A673 (cell line): ENCODE data around the gene LTBR. TPM values are rescaled to one million over a fixed set of nuclear protein-coding genes. Genes with fewer than 3 reads are reported as not detected.

Source experiments
- BruUV-seq: library from RNA; stranded (reverse); fragments of 400-500 nt; replicated peaks from 2 replicates; lab custom pipeline; 2021; lab: Mats Ljungman, UMichigan
- CTCF ChIA-PET: fragments of 300-600 bp; sonication (Branson Sonifier 250); formaldehyde crosslinking; loops from one replicate; lab custom pipeline; 2022; ENCODE audit warnings: antibody characterized with exemption; lab: Charles Lee
- POLR2A ChIA-PET: fragments of 300-600 bp; sonication (Branson Sonifier 250); formaldehyde crosslinking; loops from one replicate; lab custom pipeline; 2022; ENCODE audit warnings: antibody characterized with exemption; ENCODE audit not compliant: low non-redundant PET; lab: Charles Lee
- DNase-seq: peaks from one replicate; pipeline ENCODE4 v3.0.0-alpha.2; 2015; ENCODE audit warnings: low spot score
- H3K27ac ChIP-seq: fragments of 200-600 bp; sonication (generic); 2 replicates; pipeline ENCODE4 v1.5.1; 2016; ENCODE audit warnings: mixed run types, low read depth, mild to moderate bottlenecking, mixed read lengths, antibody characterized with exemption, low read length; ENCODE audit not compliant: poor library complexity, severe bottlenecking
- H3K27me3 ChIP-seq: fragments of 200-600 bp; sonication (generic); replicated peaks from 2 replicates; pipeline ENCODE4 v1.6.1; 2017; ENCODE audit warnings: mixed run types, low read depth, mild to moderate bottlenecking, mixed read lengths, antibody characterized with exemption, low read length; ENCODE audit not compliant: insufficient read depth, poor library complexity
- H3K36me3 ChIP-seq: fragments of 200-600 bp; sonication (generic); 2 replicates; pipeline ENCODE4 v1.6.1; 2016; ENCODE audit warnings: mixed run types, mild to moderate bottlenecking, mixed read lengths, antibody characterized with exemption, low read length; ENCODE audit not compliant: insufficient read depth, poor library complexity, severe bottlenecking
- H3K4me1 ChIP-seq: fragments of 200-600 bp; sonication (generic); 2 replicates; pipeline ENCODE4 v1.6.1; 2017; ENCODE audit warnings: mixed run types, mild to moderate bottlenecking, mixed read lengths, antibody characterized with exemption, low read length; ENCODE audit not compliant: insufficient read depth, poor library complexity, severe bottlenecking
- H3K4me3 ChIP-seq: fragments of 200-600 bp; sonication (generic); 2 replicates; pipeline ENCODE4 v1.5.1; 2016; ENCODE audit warnings: low read depth, mixed run types, mild to moderate bottlenecking, mixed read lengths, low read length; ENCODE audit not compliant: poor library complexity, severe bottlenecking
- H3K9me3 ChIP-seq: fragments of 200-600 bp; sonication (generic); 2 replicates; pipeline ENCODE4 v1.6.1; 2016; ENCODE audit warnings: mixed run types, low read depth, mild to moderate bottlenecking, mixed read lengths, antibody characterized with exemption, low read length; ENCODE audit not compliant: poor library complexity, severe bottlenecking
- CTCF ChIP-seq: fragments of 300-800, 200-600 bp; sonication (generic); conservative IDR thresholded peaks from 2 replicates; pipeline ENCODE4 v1.5.1; 2017; ENCODE audit warnings: low read depth, mild to moderate bottlenecking, antibody characterized with exemption, low read length, moderate library complexity, mixed read lengths
- EZH2 ChIP-seq: fragments of 200-600 bp; sonication (generic); IDR thresholded peaks from 2 replicates; pipeline ENCODE4 v1.6.1; 2017; ENCODE audit warnings: borderline replicate concordance, low read depth, mild to moderate bottlenecking, mixed read lengths, antibody characterized with exemption, low read length; ENCODE audit not compliant: poor library complexity, severe bottlenecking
- intact Hi-C: fragments of 100-400 bp; cut with micrococcal nuclease; formaldehyde crosslinking; loops from one replicate; pipeline ENCODE4 v1.10.0; 2022; ENCODE audit not compliant: unreplicated experiment
- total RNA-seq: library from RNA; stranded (reverse); gene quantifications from 2 replicates; pipeline ENCODE4 v1.2.3, GENCODE V29; 2021

LTBR gene
- total RNA-seq, 1 experiment from 2014 or later = 27.5 TPM

- TF ChIP-seq CTCF (no peak), EZH2 (no peak)
- H3K9me3 ChIP-seq = no peaks in the 10 kb centered on the region
- H3K4me3 ChIP-seq = no peak overlapping the region
- H3K4me1 ChIP-seq = peaks cover 8% of the 10 kb centered on the region
- intact Hi-C loops = no loop called here
- no peak overlapping the region for H3K27ac ChIP-seq
- no peaks in the 10 kb centered on the region for H3K27me3 ChIP-seq
- POLR2A ChIA-PET = interaction anchor here (0.5 kb wide), 1 partner anchor 15 kb away, joined by 5 read pairs; no protein-coding TSS in a partner anchor
- no peaks in the 10 kb centered on the region for H3K36me3 ChIP-seq
- CTCF ChIA-PET = no interaction called here
- DNase-seq = no peak
- BruUV-seq = no TSS peak
These were observed 9.8 kb upstream of the LTBR start for GRCh38 chr12:6374028-6374785.

DNA sequence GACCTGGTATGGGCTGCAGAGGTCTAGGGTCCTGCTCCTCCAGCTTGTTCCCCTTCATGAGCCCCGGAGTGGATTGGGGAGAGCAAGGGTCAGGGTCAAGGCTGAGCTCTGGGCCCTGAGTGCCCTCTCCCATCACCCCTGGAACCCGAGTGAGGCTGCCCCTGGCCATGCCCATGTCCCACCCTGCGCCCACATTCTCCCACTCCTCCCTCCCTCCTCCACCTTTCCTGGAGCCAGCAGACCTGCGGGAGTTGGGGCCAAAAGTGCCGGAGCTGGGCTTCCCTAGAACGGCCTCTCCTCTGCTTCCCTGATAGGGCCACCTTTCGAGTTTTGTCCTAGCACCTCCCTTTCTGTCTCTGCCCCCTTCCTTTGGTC, 9.2 kb upstream of the LTBR start:
- TF ChIP-seq CTCF (no peak), EZH2 (no peak)
- no peak overlapping the region for H3K4me3 ChIP-seq
- no peak for DNase-seq
- ChIA-PET POLR2A (interaction anchor here (0.5 kb wide), 1 partner anchor 16 kb away, joined by 5 read pairs; no protein-coding TSS in a partner anchor), CTCF (no interaction called here)
- intact Hi-C loops = no loop called here
- no peaks in the 10 kb centered on the region for H3K36me3 ChIP-seq
- H3K27me3 ChIP-seq = no peaks in the 10 kb centered on the region
- H3K27ac ChIP-seq = no peak overlapping the region
- H3K9me3 ChIP-seq = no peaks in the 10 kb centered on the region
- peaks cover 8% of the 10 kb centered on the region for H3K4me1 ChIP-seq
- no TSS peak for BruUV-seq

GRCh38 chr12:6375269-6376078, 8.5 kb upstream of the LTBR start, which contains the start of gene SCNN1A:
SCNN1A (minus strand) TSS chr12:6375563; CDS start chr12:6374783, 780 bp downstream.
- TF ChIP-seq CTCF = no peak
- TF ChIP-seq EZH2 = no peak
- ChIA-PET CTCF (no interaction called here), POLR2A (no interaction called here)
- BruUV-seq = no TSS peak
- H3K36me3 ChIP-seq = no peaks in the 10 kb centered on the region
- DNase-seq = no peak
- no peak within 1 kb of the TSS for H3K4me3 ChIP-seq
- H3K27ac ChIP-seq = no peak within 1 kb of the TSS
- H3K9me3 ChIP-seq = no peaks in the 10 kb centered on the region
- intact Hi-C loops = no loop called here
- no peaks in the 10 kb centered on the region for H3K27me3 ChIP-seq
- H3K4me1 ChIP-seq = peaks cover 8% of the 10 kb centered on the region
